Measurements from ENCODE around the gene CNST.
"Not testable (repeated sequence)": the region's sequence is repeated elsewhere in the genome, so short reads cannot be mapped to it uniquely, and the experiment has no call there.

CNST gene

GRCh38 chr1:246689409-246690008 lies 123.3 kb downstream of the CNST start:
- Histone ChIP-seq H3K4me1 (ENCODE audit: control insufficient read depth, insufficient read depth, low read depth, low read length) (peaks cover 3% of the 10 kb centered on the region), H3K79me1 (replicated peaks; ENCODE audit: low read length, poor library complexity, severe bottlenecking) (no peaks in the 10 kb centered on the region), H2BK12ac (ENCODE audit: low read length in 2 of 2) (no peak overlapping the region), H2AK5ac (ENCODE audit: low read length, severe bottlenecking) (no peak overlapping the region), H3K4ac (ENCODE audit: low read depth in 1 of 2, low read length in 2 of 2) (no peak overlapping the region), H2BK15ac (ENCODE audit: low read depth, poor library complexity, severe bottlenecking) (no peak overlapping the region), H3K27me3 (ENCODE audit: control insufficient read depth in 1 of 2, insufficient read depth in 1 of 2, low read length in 2 of 2) (no peaks in the 10 kb centered on the region), H3K27ac (ENCODE audit: low read length, poor library complexity, severe bottlenecking) (no peak overlapping the region), H2AFZ (ENCODE audit: low read depth, low read length) (no peak overlapping the region), H4K8ac (ENCODE audit: low read length) (no peak overlapping the region), H2BK120ac (ENCODE audit: low read depth, low read length) (no peak overlapping the region), H4K91ac (ENCODE audit: low read length) (no peak overlapping the region), H2BK5ac (ENCODE audit: low read depth, low read length, poor library complexity, severe bottlenecking) (no peak overlapping the region), H3K23ac (ENCODE audit: low read length in 2 of 2) (no peak overlapping the region), H3K18ac (ENCODE audit: low read depth in 1 of 2, low read length in 2 of 2) (peak overlapping the region in 1 of 2 experiments; percentile 26), H3K4me3 (ENCODE audit: insufficient read depth in 1 of 2, low read depth in 1 of 2, low read length in 2 of 2) (peak overlapping the region in 1 of 2 experiments; percentile 57), H3K36me3 (ENCODE audit: control insufficient read depth in 1 of 2, insufficient read depth in 2 of 2, low read depth in 1 of 2, low read length in 2 of 2) (no peaks in the 10 kb centered on the region), H3K4me2 (ENCODE audit: low read length, poor library complexity, severe bottlenecking) (no peak overlapping the region), H3K14ac (ENCODE audit: low read length in 2 of 2) (no peak overlapping the region), H3K9ac (ENCODE audit: low read length) (peak overlapping the region; percentile 55), H3K9me3 (ENCODE audit: control insufficient read depth, low read length) (no peaks in the 10 kb centered on the region)
- peak; percentile 74 for DNase-seq
- whole genome bisulfite sequencing, result 45% methylated on average over 16 of the region's 16 CpGs

- H3K4me2 ChIP-seq (ENCODE audit: low read length, poor library complexity, severe bottlenecking), result no peak overlapping the region
- H3K14ac ChIP-seq (ENCODE audit: low read length in 2 of 2), result no peak overlapping the region
- H3K27me3 ChIP-seq (ENCODE audit: control insufficient read depth in 1 of 2, insufficient read depth in 1 of 2, low read length in 2 of 2), result no peaks in the 10 kb centered on the region
- H3K9ac ChIP-seq (ENCODE audit: low read length), result peak overlapping the region; percentile 55
- no peaks in the 10 kb centered on the region for H3K36me3 ChIP-seq (ENCODE audit: control insufficient read depth in 1 of 2, insufficient read depth in 2 of 2, low read depth in 1 of 2, low read length in 2 of 2)
- no peak overlapping the region for H4K91ac ChIP-seq (ENCODE audit: low read length)
- H2BK5ac ChIP-seq (ENCODE audit: low read depth, low read length, poor library complexity, severe bottlenecking), result no peak overlapping the region
- H3K4me1 ChIP-seq (ENCODE audit: control insufficient read depth, insufficient read depth, low read depth, low read length), result peaks cover 3% of the 10 kb centered on the region
- 91% methylated on average over 12 of the region's 12 CpGs for WGBS
- no peak overlapping the region for H2BK15ac ChIP-seq (ENCODE audit: low read depth, poor library complexity, severe bottlenecking)
- H3K27ac ChIP-seq (ENCODE audit: low read length, poor library complexity, severe bottlenecking), result no peak overlapping the region
- H4K8ac ChIP-seq (ENCODE audit: low read length), result no peak overlapping the region
- no peak overlapping the region for H2BK12ac ChIP-seq (ENCODE audit: low read length in 2 of 2)
- H3K23ac ChIP-seq (ENCODE audit: low read length in 2 of 2), result no peak overlapping the region
- H2AK5ac ChIP-seq (ENCODE audit: low read length, severe bottlenecking), result no peak overlapping the region
- no peak overlapping the region for H3K4ac ChIP-seq (ENCODE audit: low read depth in 1 of 2, low read length in 2 of 2)
- DNase-seq, result no peak
- H3K4me3 ChIP-seq (ENCODE audit: insufficient read depth in 1 of 2, low read depth in 1 of 2, low read length in 2 of 2), result peak overlapping the region in 1 of 2 experiments; percentile 57
- peaks cover 2% of the 10 kb centered on the region for H3K9me3 ChIP-seq (ENCODE audit: control insufficient read depth, low read length)
- no peak overlapping the region for H2BK120ac ChIP-seq (ENCODE audit: low read depth, low read length)
- H3K79me1 ChIP-seq (replicated peaks; ENCODE audit: low read length, poor library complexity, severe bottlenecking), result no peaks in the 10 kb centered on the region
- H2AFZ ChIP-seq (ENCODE audit: low read depth, low read length), result no peak overlapping the region
- no peak overlapping the region for H3K18ac ChIP-seq (ENCODE audit: low read depth in 1 of 2, low read length in 2 of 2)
Measured at GRCh38 chr1:246690100-246690499, 123.8 kb downstream of the CNST start.

- Histone ChIP-seq H3K9me3 (ENCODE audit: control insufficient read depth, low read length) (peaks cover 2% of the 10 kb centered on the region), H2BK5ac (ENCODE audit: low read depth, low read length, poor library complexity, severe bottlenecking) (no peak overlapping the region), H3K4ac (ENCODE audit: low read depth in 1 of 2, low read length in 2 of 2) (no peak overlapping the region), H4K91ac (ENCODE audit: low read length) (no peak overlapping the region), H2BK120ac (ENCODE audit: low read depth, low read length) (no peak overlapping the region), H3K4me2 (ENCODE audit: low read length, poor library complexity, severe bottlenecking) (no peak overlapping the region), H3K23ac (ENCODE audit: low read length in 2 of 2) (no peak overlapping the region), H2BK15ac (ENCODE audit: low read depth, poor library complexity, severe bottlenecking) (no peak overlapping the region), H3K18ac (ENCODE audit: low read depth in 1 of 2, low read length in 2 of 2) (no peak overlapping the region), H2AK5ac (ENCODE audit: low read length, severe bottlenecking) (no peak overlapping the region), H3K27ac (ENCODE audit: low read length, poor library complexity, severe bottlenecking) (no peak overlapping the region), H2AFZ (ENCODE audit: low read depth, low read length) (no peak overlapping the region), H3K9ac (ENCODE audit: low read length) (peak overlapping the region; percentile 5), H3K14ac (ENCODE audit: low read length in 2 of 2) (no peak overlapping the region), H2BK12ac (ENCODE audit: low read length in 2 of 2) (no peak overlapping the region), H4K8ac (ENCODE audit: low read length) (no peak overlapping the region), H3K4me3 (ENCODE audit: insufficient read depth in 1 of 2, low read depth in 1 of 2, low read length in 2 of 2) (no peak overlapping the region), H3K79me1 (replicated peaks; ENCODE audit: low read length, poor library complexity, severe bottlenecking) (no peaks in the 10 kb centered on the region), H3K27me3 (ENCODE audit: control insufficient read depth in 1 of 2, insufficient read depth in 1 of 2, low read length in 2 of 2) (no peaks in the 10 kb centered on the region), H3K4me1 (ENCODE audit: control insufficient read depth, insufficient read depth, low read depth, low read length) (peaks cover 3% of the 10 kb centered on the region), H3K36me3 (ENCODE audit: control insufficient read depth in 1 of 2, insufficient read depth in 2 of 2, low read depth in 1 of 2, low read length in 2 of 2) (no peaks in the 10 kb centered on the region)
- WGBS, result 69% methylated on average over 14 of the region's 15 CpGs
- DNase-seq, result no peak
Measured at GRCh38 chr1:246691622-246692495, 125.6 kb downstream of the CNST start.

- H3K79me1 ChIP-seq (replicated peaks; ENCODE audit: low read length, poor library complexity, severe bottlenecking); H4K8ac ChIP-seq (ENCODE audit: low read length); H2BK120ac ChIP-seq (ENCODE audit: low read depth, low read length); H2BK5ac ChIP-seq (ENCODE audit: low read depth, low read length, poor library complexity, severe bottlenecking); H3K9ac ChIP-seq (ENCODE audit: low read length); H3K27ac ChIP-seq (ENCODE audit: low read length, poor library complexity, severe bottlenecking); H2AFZ ChIP-seq (ENCODE audit: low read depth, low read length); H3K4ac ChIP-seq (ENCODE audit: low read depth in 1 of 2, low read length in 2 of 2); H2AK5ac ChIP-seq (ENCODE audit: low read length, severe bottlenecking); H3K23ac ChIP-seq (ENCODE audit: low read length in 2 of 2); DNase-seq; H3K4me3 ChIP-seq (ENCODE audit: insufficient read depth in 1 of 2, low read depth in 1 of 2, low read length in 2 of 2); H2BK15ac ChIP-seq (ENCODE audit: low read depth, poor library complexity, severe bottlenecking); H3K14ac ChIP-seq (ENCODE audit: low read length in 2 of 2); H3K27me3 ChIP-seq (ENCODE audit: control insufficient read depth in 1 of 2, insufficient read depth in 1 of 2, low read length in 2 of 2); H4K91ac ChIP-seq (ENCODE audit: low read length); H3K4me1 ChIP-seq (ENCODE audit: control insufficient read depth, insufficient read depth, low read depth, low read length); H3K18ac ChIP-seq (ENCODE audit: low read depth in 1 of 2, low read length in 2 of 2); H3K4me2 ChIP-seq (ENCODE audit: low read length, poor library complexity, severe bottlenecking); H3K9me3 ChIP-seq (ENCODE audit: control insufficient read depth, low read length); H3K36me3 ChIP-seq (ENCODE audit: control insufficient read depth in 1 of 2, insufficient read depth in 2 of 2, low read depth in 1 of 2, low read length in 2 of 2); H2BK12ac ChIP-seq (ENCODE audit: low read length in 2 of 2): not testable (repeated sequence)
- 95% methylated on average over 9 of the region's 10 CpGs for WGBS
Measured at GRCh38 chr1:246694213-246694895, 128.1 kb downstream of the CNST start.
